Activated gamma-delta T cell treated with Interleukin-2 at 50 U/mL for 16 hours (primary cell): ENCODE measurements around the gene GIT1.

Source experiments
- DNase-seq: peaks from one replicate; pipeline ENCODE4 v3.0.0-alpha.2; 2020

The GIT1 gene

GRCh38 chr17:29592850-29593551 lies 3.6 kb upstream of the GIT1 start, which contains the start of gene ANKRD13B:
Gene ANKRD13B, plus strand, starts transcription at chr17:29593132. Its CDS starts 490 bp downstream, at chr17:29593622.
- DNase-seq = no peak

- peak; percentile 76 for DNase-seq
These were observed 2.5 kb upstream of the GIT1 start for GRCh38 chr17:29591737-29592608.

GRCh38 chr17:29591146-29591736 lies 1.8 kb upstream of the GIT1 start:
- no peak for DNase-seq

- no peak for DNase-seq
These were observed 1.1 kb upstream of the GIT1 start for GRCh38 chr17:29590411-29591145.

GRCh38 chr17:29588562-29589411 lies 661 bp downstream of the GIT1 start:
- DNase-seq = peak; percentile 51

GRCh38 chr17:29588017-29588561 lies 1.4 kb downstream of the GIT1 start:
- no peak for DNase-seq

GRCh38 chr17:29587591-29587990 lies 1.9 kb downstream of the GIT1 start:
- no peak for DNase-seq

- DNase-seq = no peak
These were observed 2.6 kb downstream of the GIT1 start for GRCh38 chr17:29586676-29587469.

GRCh38 chr17:29585080-29585751 lies 4.2 kb downstream of the GIT1 start:
- DNase-seq = no peak

- DNase-seq = no peak
These were observed 4.9 kb downstream of the GIT1 start for GRCh38 chr17:29584452-29585079.

- no peak for DNase-seq
These were observed 5.9 kb downstream of the GIT1 start for GRCh38 chr17:29583324-29584248.

- no peak for DNase-seq
These were observed 6.7 kb downstream of the GIT1 start for GRCh38 chr17:29582772-29583171.

GRCh38 chr17:29582254-29582765 lies 7.1 kb downstream of the GIT1 start:
- no peak for DNase-seq

GRCh38 chr17:29581583-29582253 lies 7.7 kb downstream of the GIT1 start:
- no peak for DNase-seq

- DNase-seq = peak; percentile 90
These were observed 9.3 kb downstream of the GIT1 start for GRCh38 chr17:29579866-29580771.

- DNase-seq = no peak
These were observed 10.6 kb downstream of the GIT1 start for GRCh38 chr17:29578626-29579485.
